ENCODE results near the gene TSPAN16. TPM values are rescaled to one million over a fixed set of nuclear protein-coding genes. Genes with fewer than 3 reads are reported as not detected.
"Not testable (repeated sequence)": the region's sequence is repeated elsewhere in the genome, so short reads cannot be mapped to it uniquely, and the experiment has no call there.

Gene TSPAN16
- total RNA-seq, 1 donor from 2014 or later, result not detected

DNA sequence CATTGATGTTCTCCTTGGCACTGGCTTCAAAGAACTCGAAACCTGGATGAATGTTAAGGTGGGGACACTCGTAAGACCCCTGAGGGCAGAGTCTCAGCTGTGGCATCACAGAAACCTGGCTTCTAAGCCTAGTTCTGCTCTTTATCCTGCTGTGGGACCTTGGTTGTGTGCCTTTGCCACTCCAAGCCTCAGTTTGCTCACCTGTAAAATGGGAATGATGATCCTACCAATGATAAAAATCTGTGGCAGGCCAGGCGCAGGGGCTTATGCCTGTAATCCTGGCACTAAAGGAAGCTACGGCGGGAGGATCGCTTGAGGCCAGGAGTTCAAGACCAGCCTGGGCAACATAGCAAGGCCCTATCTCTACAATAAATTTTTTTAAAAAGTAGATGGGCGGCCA lies 29.6 kb downstream of the TSPAN16 start:
- no peak for DNase-seq (ENCODE audit: low read depth, low spot score)
- H3K36me3 Mint-ChIP-seq (ENCODE audit: low read depth), result peaks cover 2% of the 10 kb centered on the region
- H3K9me3 Mint-ChIP-seq, result no peaks in the 10 kb centered on the region
- H3K4me1 Mint-ChIP-seq, result peaks cover 6% of the 10 kb centered on the region
- no peak overlapping the region for H3K4me3 Mint-ChIP-seq
- no peaks in the 10 kb centered on the region for H3K27me3 Mint-ChIP-seq (ENCODE audit: low read depth)
- TF ChIP-seq, protein P1, sequence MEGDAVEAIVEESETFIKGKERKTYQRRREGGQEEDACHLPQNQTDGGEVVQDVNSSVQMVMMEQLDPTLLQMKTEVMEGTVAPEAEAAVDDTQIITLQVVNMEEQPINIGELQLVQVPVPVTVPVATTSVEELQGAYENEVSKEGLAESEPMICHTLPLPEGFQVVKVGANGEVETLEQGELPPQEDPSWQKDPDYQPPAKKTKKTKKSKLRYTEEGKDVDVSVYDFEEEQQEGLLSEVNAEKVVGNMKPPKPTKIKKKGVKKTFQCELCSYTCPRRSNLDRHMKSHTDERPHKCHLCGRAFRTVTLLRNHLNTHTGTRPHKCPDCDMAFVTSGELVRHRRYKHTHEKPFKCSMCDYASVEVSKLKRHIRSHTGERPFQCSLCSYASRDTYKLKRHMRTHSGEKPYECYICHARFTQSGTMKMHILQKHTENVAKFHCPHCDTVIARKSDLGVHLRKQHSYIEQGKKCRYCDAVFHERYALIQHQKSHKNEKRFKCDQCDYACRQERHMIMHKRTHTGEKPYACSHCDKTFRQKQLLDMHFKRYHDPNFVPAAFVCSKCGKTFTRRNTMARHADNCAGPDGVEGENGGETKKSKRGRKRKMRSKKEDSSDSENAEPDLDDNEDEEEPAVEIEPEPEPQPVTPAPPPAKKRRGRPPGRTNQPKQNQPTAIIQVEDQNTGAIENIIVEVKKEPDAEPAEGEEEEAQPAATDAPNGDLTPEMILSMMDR (conservative IDR thresholded peaks at IDR 0.05), result no peak
- H3K27ac Mint-ChIP-seq (ENCODE audit: unreplicated experiment), result no peak overlapping the region

DNA sequence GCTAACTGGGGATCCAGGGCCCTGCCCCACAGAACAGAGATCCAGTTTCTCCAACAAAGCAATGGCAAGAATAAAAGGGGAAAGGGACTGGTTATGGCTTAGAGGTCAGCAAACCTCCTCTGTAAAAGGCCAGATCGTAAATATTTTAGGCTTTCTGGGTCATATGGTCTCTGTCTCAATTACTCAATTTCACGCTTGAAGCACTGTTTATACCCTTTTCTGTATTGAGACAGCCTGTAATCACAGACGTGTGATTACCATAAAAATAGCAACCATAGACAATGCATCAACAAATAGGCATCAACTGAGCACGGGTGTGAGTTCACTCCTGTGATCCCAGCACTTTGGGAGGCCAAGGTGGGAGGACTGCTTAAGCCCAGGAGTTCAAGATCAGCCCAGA lies 34.2 kb downstream of the TSPAN16 start:
- Mint-ChIP-seq H3K36me3 (ENCODE audit: low read depth) (peaks cover 5% of the 10 kb centered on the region), H3K27me3 (ENCODE audit: low read depth) (no peaks in the 10 kb centered on the region), H3K27ac (ENCODE audit: unreplicated experiment) (no peak overlapping the region), H3K9me3 (no peaks in the 10 kb centered on the region), H3K4me3 (no peak overlapping the region), H3K4me1 (peaks cover 6% of the 10 kb centered on the region)
- no peak for DNase-seq (ENCODE audit: low read depth, low spot score)
- TF ChIP-seq, protein P1 (conservative IDR thresholded peaks at IDR 0.05), result no peak

DNA sequence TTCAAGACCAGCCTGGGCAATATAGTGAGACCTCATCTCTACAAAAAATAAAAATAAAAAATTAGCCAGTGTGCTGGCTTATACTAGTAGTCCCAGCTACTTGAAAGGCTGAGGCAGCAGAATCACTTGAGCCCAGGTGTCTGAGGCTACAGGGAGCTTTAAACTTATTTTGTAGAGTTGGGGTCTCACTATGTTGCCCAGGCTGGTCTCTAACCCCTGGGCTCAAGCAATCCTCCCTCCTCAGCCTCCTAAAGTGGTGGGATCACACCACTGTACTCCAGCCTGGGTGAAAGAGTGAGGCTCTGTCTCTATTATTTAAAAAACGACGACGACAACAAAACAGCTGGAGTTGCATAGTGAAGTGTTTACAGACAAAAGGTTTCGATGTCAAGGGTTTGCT lies 35.5 kb downstream of the TSPAN16 start:
- TF ChIP-seq, protein P1 (conservative IDR thresholded peaks at IDR 0.05), result no peak
- Mint-ChIP-seq H3K27ac (ENCODE audit: unreplicated experiment) (no peak overlapping the region), H3K4me3 (no peak overlapping the region), H3K4me1 (peaks cover 6% of the 10 kb centered on the region), H3K9me3 (no peaks in the 10 kb centered on the region), H3K36me3 (ENCODE audit: low read depth) (peaks cover 11% of the 10 kb centered on the region), H3K27me3 (ENCODE audit: low read depth) (no peaks in the 10 kb centered on the region)
- no peak for DNase-seq (ENCODE audit: low read depth, low spot score)

DNA sequence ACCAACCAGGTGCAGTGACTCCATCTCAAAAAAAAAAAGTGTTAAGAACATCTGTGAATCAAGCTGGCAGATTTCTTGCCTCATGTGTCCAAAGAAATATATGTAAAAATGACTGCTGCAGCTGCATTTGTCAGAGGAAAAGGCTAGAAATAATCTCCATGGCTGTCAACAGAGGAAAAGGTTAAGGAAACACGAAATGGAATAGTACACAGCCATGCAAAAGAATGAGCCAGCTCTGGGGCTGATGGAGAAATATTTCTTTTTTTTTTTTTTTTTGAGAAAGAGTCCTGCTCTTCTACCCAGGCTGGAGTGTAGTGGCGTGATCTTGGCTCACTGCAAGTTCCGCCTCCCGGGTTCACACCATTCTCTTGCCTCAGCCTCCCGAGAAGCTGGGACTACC lies 36.9 kb downstream of the TSPAN16 start:
- Mint-ChIP-seq H3K27ac (ENCODE audit: unreplicated experiment) (no peak overlapping the region), H3K36me3 (ENCODE audit: low read depth) (peaks cover 9% of the 10 kb centered on the region), H3K4me3 (no peak overlapping the region), H3K9me3 (no peaks in the 10 kb centered on the region), H3K4me1 (peaks cover 6% of the 10 kb centered on the region), H3K27me3 (ENCODE audit: low read depth) (no peaks in the 10 kb centered on the region)
- no peak for DNase-seq (ENCODE audit: low read depth, low spot score)
- TF ChIP-seq, protein P1 (conservative IDR thresholded peaks at IDR 0.05), result no peak

DNA sequence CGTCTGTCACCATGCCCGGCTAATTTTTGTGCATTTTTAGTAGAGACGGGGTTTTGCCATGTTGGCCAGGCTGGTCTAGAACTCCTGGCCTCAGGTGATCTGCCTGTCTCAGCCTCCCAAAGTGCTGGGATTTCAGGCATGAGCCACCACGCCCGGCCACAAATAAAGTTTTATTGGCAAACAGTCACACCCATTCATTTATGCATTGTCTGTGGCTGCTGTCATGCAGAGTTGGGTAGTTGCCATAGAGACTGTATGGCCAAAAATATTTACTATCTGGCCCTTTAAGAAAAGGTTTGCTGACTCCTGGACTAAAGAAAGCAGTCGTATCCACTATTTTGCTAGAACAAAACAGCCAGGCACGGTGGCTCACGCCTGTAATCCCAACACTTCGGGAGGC lies 37.9 kb downstream of the TSPAN16 start:
- H3K9me3 Mint-ChIP-seq; DNase-seq (ENCODE audit: low read depth, low spot score); H3K27me3 Mint-ChIP-seq (ENCODE audit: low read depth); H3K27ac Mint-ChIP-seq (ENCODE audit: unreplicated experiment); H3K4me3 Mint-ChIP-seq; H3K36me3 Mint-ChIP-seq (ENCODE audit: low read depth): not testable (repeated sequence)
- H3K4me1 Mint-ChIP-seq, result peaks cover 10% of the 10 kb centered on the region

DNA sequence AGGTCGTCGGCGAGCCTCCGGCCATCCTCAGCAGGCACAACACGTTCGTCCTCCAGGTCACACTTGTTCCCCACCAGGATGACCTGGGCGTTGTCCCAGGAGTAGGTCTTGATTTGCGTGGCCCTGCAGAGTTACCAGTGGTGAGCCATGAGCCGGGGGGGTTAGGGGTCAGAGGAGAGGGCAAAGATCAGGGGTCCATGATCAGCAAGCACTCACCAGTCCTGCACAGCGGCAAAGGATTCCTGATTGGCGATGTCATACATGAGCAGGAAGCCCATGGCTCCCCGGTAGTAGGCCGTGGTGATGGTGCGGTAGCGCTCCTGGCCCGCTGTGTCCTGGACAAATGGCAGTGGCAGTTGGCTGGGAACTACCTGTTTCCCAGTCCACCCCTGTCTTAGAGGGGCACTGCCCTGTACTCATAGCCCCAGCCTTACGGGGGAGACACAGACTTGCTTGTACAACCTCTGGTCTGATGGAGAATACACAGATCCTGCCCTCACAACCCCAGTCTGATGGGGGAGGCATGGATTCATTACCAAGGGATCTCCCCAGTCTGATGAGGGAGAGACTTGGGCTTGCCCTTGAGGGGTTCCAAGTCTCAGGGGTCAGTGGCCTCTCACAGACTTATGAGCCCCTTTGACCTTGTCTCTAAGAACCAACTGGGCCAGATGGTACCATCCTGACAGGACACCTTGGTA lies 39.6 kb downstream of the TSPAN16 start:
- Mint-ChIP-seq H3K27me3 (ENCODE audit: low read depth) (no peaks in the 10 kb centered on the region), H3K4me3 (no peak overlapping the region), H3K9me3 (no peaks in the 10 kb centered on the region), H3K27ac (ENCODE audit: unreplicated experiment) (no peak overlapping the region), H3K4me1 (peaks cover 9% of the 10 kb centered on the region), H3K36me3 (ENCODE audit: low read depth) (peaks cover 9% of the 10 kb centered on the region)
- DNase-seq (ENCODE audit: low read depth, low spot score), result no peak
- TF ChIP-seq, protein P1 (conservative IDR thresholded peaks at IDR 0.05), result no peak
